ENCODE results near the gene ADGRA1.

DNA sequence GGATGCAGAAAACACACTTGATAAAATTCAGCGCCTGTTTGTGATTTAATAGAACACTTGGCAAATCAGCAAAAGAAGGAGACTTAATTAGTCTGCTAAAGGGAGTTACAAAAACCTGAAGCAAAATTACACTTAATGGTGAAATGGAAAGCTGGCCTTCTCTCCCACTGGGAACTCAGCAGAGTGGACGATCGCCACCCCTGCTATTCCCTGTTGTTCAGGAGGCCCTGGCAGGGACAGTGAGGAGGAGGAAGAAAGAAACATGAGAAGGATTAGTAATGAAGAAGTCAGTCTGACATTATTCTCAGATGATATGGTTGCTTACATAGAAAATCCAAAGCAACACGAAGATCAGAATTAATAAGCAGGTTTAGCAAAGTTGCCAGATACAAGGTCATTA is 66.7 kb downstream of the ADGRA1 start:
- TF ChIP-seq, protein P1, sequence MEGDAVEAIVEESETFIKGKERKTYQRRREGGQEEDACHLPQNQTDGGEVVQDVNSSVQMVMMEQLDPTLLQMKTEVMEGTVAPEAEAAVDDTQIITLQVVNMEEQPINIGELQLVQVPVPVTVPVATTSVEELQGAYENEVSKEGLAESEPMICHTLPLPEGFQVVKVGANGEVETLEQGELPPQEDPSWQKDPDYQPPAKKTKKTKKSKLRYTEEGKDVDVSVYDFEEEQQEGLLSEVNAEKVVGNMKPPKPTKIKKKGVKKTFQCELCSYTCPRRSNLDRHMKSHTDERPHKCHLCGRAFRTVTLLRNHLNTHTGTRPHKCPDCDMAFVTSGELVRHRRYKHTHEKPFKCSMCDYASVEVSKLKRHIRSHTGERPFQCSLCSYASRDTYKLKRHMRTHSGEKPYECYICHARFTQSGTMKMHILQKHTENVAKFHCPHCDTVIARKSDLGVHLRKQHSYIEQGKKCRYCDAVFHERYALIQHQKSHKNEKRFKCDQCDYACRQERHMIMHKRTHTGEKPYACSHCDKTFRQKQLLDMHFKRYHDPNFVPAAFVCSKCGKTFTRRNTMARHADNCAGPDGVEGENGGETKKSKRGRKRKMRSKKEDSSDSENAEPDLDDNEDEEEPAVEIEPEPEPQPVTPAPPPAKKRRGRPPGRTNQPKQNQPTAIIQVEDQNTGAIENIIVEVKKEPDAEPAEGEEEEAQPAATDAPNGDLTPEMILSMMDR (IDR thresholded peaks at IDR 0.05), result no peak
- TF ChIP-seq POLR2A (IDR thresholded peaks at IDR 0.05), result no peak
- TF ChIP-seq EP300 (IDR thresholded peaks at IDR 0.05), result no peak
